ENCODE measurements around the gene CDC14B.

Gene CDC14B

GRCh38 chr9:96502539-96503373 is 116.9 kb downstream of the CDC14B start:
- peaks cover 1% of the 10 kb centered on the region for H3K27me3 Mint-ChIP-seq
- intact Hi-C loops (cut with micrococcal nuclease) = no loop called here
- no peaks in the 10 kb centered on the region for H3K9me3 Mint-ChIP-seq
- H3K4me3 Mint-ChIP-seq = no peak overlapping the region
- no peak overlapping the region for H3K27ac Mint-ChIP-seq
- H3K4me1 Mint-ChIP-seq (ENCODE audit: low read depth) = no peaks in the 10 kb centered on the region
- no peaks in the 10 kb centered on the region for H3K36me3 Mint-ChIP-seq (ENCODE audit: low read depth)

DNA sequence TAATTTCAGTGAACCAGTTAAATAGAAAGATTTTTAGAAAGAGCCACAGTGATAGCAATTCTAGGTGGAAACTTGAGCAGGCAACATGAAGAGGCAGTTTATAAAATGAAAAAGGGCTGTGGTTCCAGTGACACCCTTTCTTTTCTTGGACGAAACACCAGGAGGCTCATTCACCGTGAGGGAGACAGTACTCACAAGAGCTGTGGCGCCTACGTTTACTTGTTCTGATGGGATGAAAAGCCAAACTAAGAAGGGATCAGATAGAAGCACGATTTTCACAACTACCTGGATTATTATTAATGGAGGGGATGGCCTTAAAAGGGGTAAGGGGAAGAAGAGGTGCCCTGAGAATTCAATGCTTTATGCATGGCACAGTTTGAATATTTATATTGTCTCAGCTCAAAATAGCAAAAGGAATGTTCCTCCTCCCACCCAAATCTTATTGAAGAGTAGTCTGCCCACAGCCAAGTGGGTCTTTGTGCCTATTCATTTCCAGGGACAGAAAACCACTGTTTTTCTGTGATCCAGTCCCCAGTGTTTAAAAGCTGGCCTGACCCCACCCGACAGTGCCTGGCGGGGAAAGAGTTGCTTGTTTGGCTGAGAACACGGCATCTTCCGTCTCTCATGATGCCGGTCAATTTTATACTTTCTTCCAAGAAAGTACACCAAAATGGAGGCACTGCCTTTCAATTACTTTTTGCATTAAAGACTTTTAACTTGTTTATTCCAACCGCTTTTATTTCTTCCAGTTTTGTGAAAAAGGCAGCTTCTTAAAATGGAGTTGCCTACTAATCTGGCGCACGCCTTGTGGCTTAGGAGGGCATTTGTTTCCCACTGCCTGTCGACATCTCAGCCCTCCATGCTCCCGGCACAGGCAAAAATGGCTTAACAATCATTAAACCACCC is 117.8 kb downstream of the CDC14B start:
- no peaks in the 10 kb centered on the region for H3K9me3 Mint-ChIP-seq
- intact Hi-C loops (cut with micrococcal nuclease) = no loop called here
- H3K27me3 Mint-ChIP-seq = peaks cover 1% of the 10 kb centered on the region
- H3K36me3 Mint-ChIP-seq (ENCODE audit: low read depth) = no peaks in the 10 kb centered on the region
- H3K27ac Mint-ChIP-seq = no peak overlapping the region
- H3K4me1 Mint-ChIP-seq (ENCODE audit: low read depth) = no peaks in the 10 kb centered on the region
- no peak overlapping the region for H3K4me3 Mint-ChIP-seq

DNA sequence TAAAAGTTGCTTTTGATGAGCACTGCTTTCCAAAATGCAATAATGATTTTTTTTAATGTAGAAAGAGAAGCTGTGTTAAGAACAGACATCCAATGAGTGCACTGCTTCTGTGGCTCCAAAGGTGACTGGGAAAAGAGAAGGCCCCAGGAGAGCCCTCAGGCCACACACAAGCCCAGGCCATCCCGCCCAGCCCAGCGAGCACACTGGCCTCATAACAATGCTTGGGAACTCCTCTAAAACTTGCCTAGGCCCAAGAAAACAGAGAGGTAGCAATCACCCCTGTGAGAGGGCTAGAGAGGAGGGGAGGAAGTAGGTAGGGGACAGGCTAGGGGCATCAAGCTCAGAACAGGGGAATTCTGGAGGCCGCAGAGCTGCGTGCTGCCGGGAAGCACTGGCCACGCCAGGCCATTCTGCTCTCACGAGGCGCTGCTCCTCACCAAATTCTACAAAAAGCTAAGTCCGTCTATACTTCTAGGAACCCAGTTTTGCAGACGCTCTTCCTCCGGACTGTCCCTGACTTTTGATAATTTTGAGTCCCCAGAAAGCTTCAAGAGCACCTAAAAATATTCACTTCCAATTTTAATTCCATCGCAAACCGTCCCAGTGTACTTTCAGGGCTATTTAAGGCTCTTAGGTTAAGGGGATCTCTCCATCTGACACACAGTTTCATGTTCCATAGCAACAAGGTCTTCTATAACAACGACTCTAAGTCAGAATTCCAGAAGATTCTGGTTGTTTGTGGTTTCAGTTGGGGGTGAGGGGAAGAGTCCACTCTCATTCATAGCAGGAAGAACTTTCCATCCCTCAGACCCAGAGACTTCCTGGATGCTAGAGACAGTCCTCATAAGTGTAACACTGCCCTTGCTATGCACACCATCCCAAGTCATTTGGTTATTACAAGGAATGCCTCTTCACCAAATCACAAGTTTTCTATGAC is 118.7 kb downstream of the CDC14B start:
- no peaks in the 10 kb centered on the region for H3K4me1 Mint-ChIP-seq (ENCODE audit: low read depth)
- H3K27me3 Mint-ChIP-seq = peaks cover 1% of the 10 kb centered on the region
- H3K27ac Mint-ChIP-seq = no peak overlapping the region
- intact Hi-C loops (cut with micrococcal nuclease) = no loop called here
- no peaks in the 10 kb centered on the region for H3K36me3 Mint-ChIP-seq (ENCODE audit: low read depth)
- no peaks in the 10 kb centered on the region for H3K9me3 Mint-ChIP-seq
- no peak overlapping the region for H3K4me3 Mint-ChIP-seq

GRCh38 chr9:96499257-96499656 is 120.4 kb downstream of the CDC14B start:
- no peak overlapping the region for H3K4me3 Mint-ChIP-seq
- peaks cover 1% of the 10 kb centered on the region for H3K27me3 Mint-ChIP-seq
- no peak overlapping the region for H3K27ac Mint-ChIP-seq
- no peaks in the 10 kb centered on the region for H3K9me3 Mint-ChIP-seq
- intact Hi-C loops (cut with micrococcal nuclease) = no loop called here
- no peaks in the 10 kb centered on the region for H3K36me3 Mint-ChIP-seq (ENCODE audit: low read depth)
- H3K4me1 Mint-ChIP-seq (ENCODE audit: low read depth) = no peaks in the 10 kb centered on the region

- H3K27ac Mint-ChIP-seq = no peak overlapping the region
- no peaks in the 10 kb centered on the region for H3K9me3 Mint-ChIP-seq
- no peaks in the 10 kb centered on the region for H3K36me3 Mint-ChIP-seq (ENCODE audit: low read depth)
- H3K27me3 Mint-ChIP-seq = no peaks in the 10 kb centered on the region
- no peaks in the 10 kb centered on the region for H3K4me1 Mint-ChIP-seq (ENCODE audit: low read depth)
- no peak overlapping the region for H3K4me3 Mint-ChIP-seq
- intact Hi-C loops (cut with micrococcal nuclease) = no loop called here
These were observed 120.8 kb downstream of the CDC14B start for GRCh38 chr9:96498796-96499195.

DNA sequence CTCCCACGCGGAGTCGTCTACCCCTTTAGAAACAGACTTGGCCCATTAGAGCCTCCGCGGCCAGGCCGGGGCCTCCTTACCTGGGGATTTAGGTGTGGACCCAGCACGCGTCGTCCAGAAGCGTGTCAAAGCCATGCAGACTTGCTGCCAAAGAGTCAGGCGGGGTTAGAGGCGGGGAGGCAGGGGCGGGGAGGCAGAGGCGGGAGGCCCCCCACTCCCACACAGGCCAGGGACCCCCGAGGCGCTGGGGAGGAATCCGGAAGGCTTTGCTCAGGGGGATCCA is 122.6 kb downstream of the CDC14B start:
- Mint-ChIP-seq H3K36me3 (ENCODE audit: low read depth) (no peaks in the 10 kb centered on the region), H3K27me3 (no peaks in the 10 kb centered on the region), H3K4me3 (no peak overlapping the region), H3K4me1 (ENCODE audit: low read depth) (no peaks in the 10 kb centered on the region), H3K9me3 (no peaks in the 10 kb centered on the region), H3K27ac (no peak overlapping the region)
- intact Hi-C loops (cut with micrococcal nuclease) = no loop called here

DNA sequence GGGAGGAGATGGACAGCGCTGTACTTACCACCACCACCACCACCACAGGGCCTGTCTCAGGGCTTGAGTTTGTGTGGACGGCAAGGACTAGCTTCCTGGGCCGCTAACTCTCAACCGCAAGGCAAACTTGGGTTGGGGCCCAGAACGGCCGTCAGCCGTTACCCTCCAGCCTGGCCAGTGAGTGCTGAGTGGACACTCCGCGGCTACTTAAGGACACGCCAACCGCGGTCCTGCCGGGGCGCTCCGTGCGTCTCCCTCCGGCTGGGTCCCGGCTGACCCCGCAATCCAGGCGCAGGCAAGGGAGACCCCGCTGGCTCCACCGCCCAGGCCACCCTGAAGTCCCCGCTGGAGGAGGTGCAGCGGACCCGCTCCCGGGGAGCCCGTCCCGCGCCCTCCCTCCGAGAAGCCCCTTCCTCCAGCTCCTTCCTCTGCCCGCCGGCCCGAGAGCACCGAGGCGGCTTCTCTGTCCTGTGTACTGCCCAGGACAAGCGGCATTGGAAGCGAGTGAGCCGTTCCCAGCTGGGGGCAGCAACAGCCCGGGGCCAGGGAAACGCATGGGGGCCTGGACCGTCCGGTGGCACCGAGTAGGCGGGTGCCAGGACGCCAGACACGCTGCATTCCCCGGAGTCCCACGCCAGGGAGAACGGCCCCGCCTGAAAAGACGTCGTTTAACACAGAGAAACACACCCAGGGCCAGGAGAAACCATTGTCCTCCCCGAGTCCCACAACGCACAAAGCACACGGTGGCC is 123.1 kb downstream of the CDC14B start:
- H3K36me3 Mint-ChIP-seq (ENCODE audit: low read depth) = no peaks in the 10 kb centered on the region
- intact Hi-C loops (cut with micrococcal nuclease) = no loop called here
- no peaks in the 10 kb centered on the region for H3K4me1 Mint-ChIP-seq (ENCODE audit: low read depth)
- H3K27ac Mint-ChIP-seq = no peak overlapping the region
- H3K27me3 Mint-ChIP-seq = no peaks in the 10 kb centered on the region
- H3K9me3 Mint-ChIP-seq = no peaks in the 10 kb centered on the region
- H3K4me3 Mint-ChIP-seq = no peak overlapping the region

GRCh38 chr9:96495341-96495740 is 124.3 kb downstream of the CDC14B start:
- intact Hi-C loops (cut with micrococcal nuclease) = no loop called here
- H3K27me3 Mint-ChIP-seq = no peaks in the 10 kb centered on the region
- no peak overlapping the region for H3K4me3 Mint-ChIP-seq
- H3K36me3 Mint-ChIP-seq (ENCODE audit: low read depth) = no peaks in the 10 kb centered on the region
- no peak overlapping the region for H3K27ac Mint-ChIP-seq
- no peaks in the 10 kb centered on the region for H3K9me3 Mint-ChIP-seq
- no peaks in the 10 kb centered on the region for H3K4me1 Mint-ChIP-seq (ENCODE audit: low read depth)

GRCh38 chr9:96494215-96494800 is 125.3 kb downstream of the CDC14B start:
- Mint-ChIP-seq H3K27ac (no peak overlapping the region), H3K4me1 (ENCODE audit: low read depth) (no peaks in the 10 kb centered on the region), H3K36me3 (ENCODE audit: low read depth) (no peaks in the 10 kb centered on the region), H3K9me3 (no peaks in the 10 kb centered on the region), H3K4me3 (no peak overlapping the region), H3K27me3 (no peaks in the 10 kb centered on the region)
- intact Hi-C loops (cut with micrococcal nuclease) = no loop called here

- Mint-ChIP-seq H3K4me1 (ENCODE audit: low read depth) (no peaks in the 10 kb centered on the region), H3K27ac (no peak overlapping the region), H3K9me3 (no peaks in the 10 kb centered on the region), H3K36me3 (ENCODE audit: low read depth) (peaks cover 1% of the 10 kb centered on the region), H3K4me3 (no peak overlapping the region), H3K27me3 (no peaks in the 10 kb centered on the region)
- intact Hi-C loops (cut with micrococcal nuclease) = no loop called here
These were observed 125.9 kb downstream of the CDC14B start for GRCh38 chr9:96493757-96494156.

DNA sequence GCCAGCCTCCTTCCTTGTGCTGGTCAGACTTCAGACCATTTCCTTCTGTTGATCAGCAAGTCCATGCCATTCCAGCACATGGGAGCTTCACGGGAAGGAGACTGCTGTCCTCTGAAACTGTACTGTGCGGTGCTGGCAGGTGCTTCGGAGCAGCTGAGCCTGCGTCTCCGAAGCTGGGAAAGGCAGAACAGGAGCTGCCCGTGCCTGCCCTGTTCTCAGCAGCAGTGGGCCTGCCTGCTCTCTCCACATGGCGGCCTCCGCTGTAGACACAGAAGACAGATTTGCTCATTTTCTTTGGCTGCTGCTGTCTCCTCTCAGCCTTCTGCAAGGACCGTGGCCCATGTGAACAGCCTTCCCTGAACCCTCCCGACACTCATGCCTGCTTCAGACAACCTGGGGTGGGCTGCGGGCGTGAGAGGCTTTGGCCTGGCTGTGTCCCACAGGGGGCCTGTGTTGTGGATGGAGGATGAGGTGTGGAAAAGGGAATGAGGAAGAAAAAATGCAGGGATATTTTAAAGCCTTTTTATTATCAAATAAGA is 126.6 kb downstream of the CDC14B start:
- Mint-ChIP-seq H3K36me3 (ENCODE audit: low read depth) (peaks cover 8% of the 10 kb centered on the region), H3K4me3 (no peak overlapping the region), H3K9me3 (no peaks in the 10 kb centered on the region), H3K27me3 (no peaks in the 10 kb centered on the region), H3K27ac (no peak overlapping the region), H3K4me1 (ENCODE audit: low read depth) (no peaks in the 10 kb centered on the region)
- intact Hi-C loops (cut with micrococcal nuclease) = no loop called here

DNA sequence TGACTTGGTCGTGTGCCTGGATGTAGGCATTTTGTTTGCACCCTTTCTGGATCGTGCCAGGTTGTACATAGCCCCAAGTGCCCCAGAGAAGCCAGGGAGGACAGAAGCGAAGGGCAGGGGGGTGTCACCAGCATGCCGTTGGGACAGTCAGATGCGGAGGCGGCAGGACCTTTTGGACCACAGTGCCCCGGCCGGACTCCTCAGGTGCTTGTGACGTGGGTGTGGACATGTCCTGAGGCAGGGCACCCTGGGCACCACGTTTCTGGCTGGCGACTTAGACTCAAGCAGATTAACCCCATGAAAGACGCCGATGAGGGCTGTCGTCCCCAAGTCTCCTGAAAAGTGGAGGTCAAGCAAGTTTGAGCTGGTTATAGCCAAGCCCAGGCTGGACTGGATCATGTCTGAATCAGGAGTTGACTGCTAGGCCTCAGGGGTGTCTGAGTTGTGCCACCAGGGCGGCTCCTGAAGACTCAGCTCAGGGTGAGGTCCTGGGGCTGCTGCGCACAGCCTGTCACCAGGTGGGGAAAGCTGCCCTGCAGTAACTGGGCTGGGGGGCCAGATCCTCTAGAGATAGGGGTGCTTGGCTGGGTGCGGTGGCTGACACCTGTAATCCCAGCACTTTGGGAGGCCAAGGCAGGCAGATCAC is 127.6 kb downstream of the CDC14B start:
- Mint-ChIP-seq H3K9me3 (no peaks in the 10 kb centered on the region), H3K4me1 (ENCODE audit: low read depth) (no peaks in the 10 kb centered on the region), H3K4me3 (no peak overlapping the region), H3K27me3 (no peaks in the 10 kb centered on the region), H3K36me3 (ENCODE audit: low read depth) (peaks cover 12% of the 10 kb centered on the region), H3K27ac (no peak overlapping the region)
- intact Hi-C loops (cut with micrococcal nuclease) = no loop called here

Measured in dendritic cell treated with granulocyte-macrophage colony-stimulating factor and Interleukin-4, amounts not matched to agents 40 ng/mL and 50 ng/mL, for 4 days (primary cell).